IMR-90 (cell line): ENCODE data around the gene RNF212. TPM values are rescaled to one million over a fixed set of nuclear protein-coding genes. Genes with fewer than 3 reads are reported as not detected.

Experiments used
- ATAC-seq: fragments of 200-7000 bp; cut with Tn5 transposase; 2 replicates; pipeline ENCODE4 v1.9.1; 2020; ENCODE audit warnings: low read depth, mild to moderate bottlenecking, moderate library complexity
- BruUV-seq: library from RNA; stranded (reverse); fragments of 400-500 nt; replicated peaks from 2 replicates; lab custom pipeline; 2021; lab: Mats Ljungman, UMichigan
- CTCF ChIA-PET: fragments of 300-600 bp; formaldehyde crosslinking; extraction: SDS; loops from one replicate; lab custom pipeline; 2021; ENCODE audit warnings: antibody characterized with exemption; lab: Yijun Ruan, JAX
- POLR2A ChIA-PET: fragments of 300-600 bp; sonication (Branson Sonifier 250); formaldehyde crosslinking; loops from one replicate; lab custom pipeline; 2022; ENCODE audit warnings: antibody characterized with exemption; ENCODE audit not compliant: unreplicated experiment; lab: Charles Lee
- DNase-seq: peaks from one replicate; pipeline ENCODE4 v3.0.0; 2013
- H2AFZ ChIP-seq: replicated peaks from 2 replicates; pipeline ENCODE3; 2013; ENCODE audit warnings: low read length, mild to moderate bottlenecking; ENCODE audit not compliant: poor library complexity
- H2AK5ac ChIP-seq: 2 replicates; pipeline ENCODE4 v1.6.1; 2013; ENCODE audit warnings: low read depth, low read length, inconsistent platforms
- H2AK9ac ChIP-seq: replicated peaks from 2 replicates; pipeline ENCODE3; 2013; ENCODE audit warnings: mild to moderate bottlenecking, low read depth, low read length, moderate library complexity; ENCODE audit not compliant: poor library complexity
- H2BK120ac ChIP-seq: 2 replicates; pipeline ENCODE4 v1.6.1; 2013; ENCODE audit warnings: low read depth, low read length, inconsistent platforms
- H2BK15ac ChIP-seq: 3 replicates; pipeline ENCODE4 v1.6.1; 2013; ENCODE audit warnings: low read depth, low read length, inconsistent platforms
- H2BK20ac ChIP-seq: 2 replicates; pipeline ENCODE4 v1.6.1; 2013; ENCODE audit warnings: low read depth, mild to moderate bottlenecking, inconsistent platforms, low read length, moderate library complexity
- H2BK5ac ChIP-seq: 2 replicates; pipeline ENCODE4 v1.6.1; 2013; ENCODE audit warnings: mild to moderate bottlenecking, low read depth, low read length, inconsistent platforms; ENCODE audit not compliant: poor library complexity, severe bottlenecking
- H3K14ac ChIP-seq: replicated peaks from 2 replicates; pipeline ENCODE4 v1.6.1; 2013; ENCODE audit warnings: low read depth, low read length, inconsistent platforms
- H3K18ac ChIP-seq: 2 replicates; pipeline ENCODE4 v1.6.1; 2013; ENCODE audit warnings: low read depth, low read length, control low read depth
- H3K23ac ChIP-seq: 2 replicates; pipeline ENCODE4 v1.6.1; 2013; ENCODE audit warnings: low read depth, low read length, inconsistent platforms
- H3K27ac ChIP-seq: 2 replicates; pipeline ENCODE4 v1.5.1; 2013; ENCODE audit warnings: mild to moderate bottlenecking, control low read depth, low read length; ENCODE audit not compliant: insufficient read depth
- H3K27me3 ChIP-seq: 2 replicates; pipeline ENCODE4 v1.6.1; 2013; ENCODE audit warnings: low read length; ENCODE audit not compliant: control insufficient read depth, insufficient read depth
- H3K36me3 ChIP-seq: 2 replicates; pipeline ENCODE4 v1.6.1; 2013; ENCODE audit warnings: low read length, mixed read lengths; ENCODE audit not compliant: control insufficient read depth, insufficient read depth
- H3K4ac ChIP-seq: 2 replicates; pipeline ENCODE4 v1.6.1; 2013; ENCODE audit warnings: low read depth, low read length, inconsistent platforms
- H3K4me1 ChIP-seq: 2 replicates; pipeline ENCODE4 v1.6.1; 2013; ENCODE audit warnings: low read length, mixed read lengths; ENCODE audit not compliant: control insufficient read depth, insufficient read depth
- H3K4me2 ChIP-seq: 2 replicates; pipeline ENCODE4 v1.6.1; 2013; ENCODE audit warnings: low read depth, mild to moderate bottlenecking, control low read depth, low read length, moderate library complexity
- H3K4me3 ChIP-seq: 2 replicates; pipeline ENCODE4 v1.5.1; 2013; ENCODE audit warnings: low read depth, mild to moderate bottlenecking, control low read depth, low read length, moderate library complexity; ENCODE audit not compliant: insufficient read depth
- H3K56ac ChIP-seq: 2 replicates; pipeline ENCODE4 v1.6.1; 2013; ENCODE audit warnings: low read length, inconsistent platforms; ENCODE audit not compliant: insufficient read depth; ENCODE audit errors: extremely low read depth
- H3K79me1 ChIP-seq, 2 experiments: 2 replicates each; pipeline ENCODE4 v1.6.1; 2013; ENCODE audit warnings: low read length in 2 of 2, inconsistent platforms in 1 of 2, low read depth in 1 of 2
- H3K9ac ChIP-seq: 2 replicates; pipeline ENCODE4 v1.6.1; 2013; ENCODE audit warnings: low read depth, low read length, control low read depth
- H3K9me1 ChIP-seq: 2 replicates; pipeline ENCODE4 v1.6.1; 2013; ENCODE audit warnings: low read length, inconsistent platforms; ENCODE audit not compliant: insufficient read depth
- H3K9me3 ChIP-seq: 2 replicates; pipeline ENCODE4 v1.6.1; 2013; ENCODE audit warnings: low read length; ENCODE audit not compliant: control insufficient read depth, insufficient read depth
- H4K20me1 ChIP-seq: 2 replicates; pipeline ENCODE4 v1.6.1; 2013; ENCODE audit warnings: low read length, inconsistent platforms; ENCODE audit not compliant: insufficient read depth
- H4K5ac ChIP-seq: 2 replicates; pipeline ENCODE4 v1.6.1; 2013; ENCODE audit warnings: mild to moderate bottlenecking, low read depth, low read length, control low read depth
- H4K8ac ChIP-seq, 2 experiments: 2 replicates each; pipeline ENCODE4 v1.6.1; 2013; ENCODE audit warnings: low read depth in 2 of 2, low read length in 2 of 2, control low read depth in 1 of 2, inconsistent platforms in 1 of 2
- H4K91ac ChIP-seq: 2 replicates; pipeline ENCODE4 v1.6.1; 2013; ENCODE audit warnings: low read depth, low read length, inconsistent platforms; ENCODE audit not compliant: insufficient read depth
- RCOR1 ChIP-seq: IDR thresholded peaks from 2 replicates; pipeline ENCODE4 v1.6.1; 2012; ENCODE audit warnings: mild to moderate bottlenecking, low read length, improper control_type of control experiment; ENCODE audit not compliant: insufficient replicate concordance
- WGBS, 2 experiments: methylation state at CpG; one replicate each; pipeline versions ENCODE4 v1.1.5 to v1.1.7; 2013; ENCODE audit warnings: missing lambda C conversion rate in 2 of 2; ENCODE audit not compliant: insufficient read length in 1 of 2; ENCODE audit errors: extremely low coverage in 2 of 2; 5-methylcytosine and 5-hydroxymethylcytosine counted together
- dilution Hi-C: fragments of 300-500 bp; cut with HindIII; formaldehyde crosslinking; loops from one replicate; pipeline ENCODE4 v1.14.3; 2018; ENCODE audit warnings: low sequenced_read_pairs; ENCODE audit not compliant: unreplicated experiment
- in situ Hi-C: fragments of 300-500 bp; cut with MboI; formaldehyde crosslinking; loops from 3 replicates; pipeline ENCODE4 v1.14.3; 2019; ENCODE audit warnings: low sequenced_read_pairs, inconsistent platforms, mixed read lengths
- intact Hi-C: fragments of 100-400 bp; cut with micrococcal nuclease; formaldehyde crosslinking; loops from 2 replicates; pipeline ENCODE4 v1.10.0; 2022
- polyA plus RNA-seq, 3 experiments: library from polyadenylated mRNA; depleted of rRNA; stranded (reverse); fragments of >200 nt; gene quantifications; 2 replicates each; pipeline ENCODE4 v1.2.3, GENCODE V29; 2012; ENCODE audit warnings: low replicate concordance in 1 of 3
- total RNA-seq: library from RNA; depleted of rRNA; stranded (reverse); fragments of >200 nt; gene quantifications from 2 replicates; pipeline ENCODE4 v1.2.3, GENCODE V29; 2012

Gene RNF212
- total and polyA plus RNA-seq, 2 of the 4 experiments (the other 2 are of a cell fraction) = under 0.01 to 0.51 TPM

DNA sequence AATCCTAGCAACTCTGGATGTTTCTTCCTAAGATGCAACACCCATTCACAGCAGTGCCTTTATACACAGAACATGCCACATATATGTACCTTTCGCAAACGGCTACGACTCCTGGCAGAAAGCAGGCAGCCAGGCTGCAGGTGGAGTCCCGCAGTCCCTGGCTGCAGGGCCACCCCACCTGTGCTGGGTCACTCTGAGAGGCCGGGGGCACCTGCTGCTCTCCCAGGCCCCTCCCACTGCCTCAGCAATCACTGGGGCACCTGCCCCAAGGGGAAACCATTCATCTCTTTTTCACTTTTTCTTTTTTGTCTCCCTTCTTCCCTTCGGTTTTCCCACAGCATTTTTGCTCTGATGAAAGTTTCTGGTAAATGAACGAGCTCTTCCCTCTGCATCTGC lies 28.0 kb downstream of the RNF212 start:
- ATAC-seq = no peak
- CTCF ChIA-PET = no interaction called here
- no TSS peak for BruUV-seq

More for the DNA sequence above, 28.0 kb downstream of the RNF212 start:
- Histone ChIP-seq H2AK9ac (no peak overlapping the region), H3K23ac (no peak overlapping the region), H4K5ac (no peak overlapping the region), H3K14ac (no peak overlapping the region), H2AFZ (no peak overlapping the region), H2BK120ac (no peak overlapping the region), H3K27me3 (peaks cover 25% of the 10 kb centered on the region), H4K8ac (no peak overlapping the region), H3K9ac (no peak overlapping the region), H2BK15ac (no peak overlapping the region), H3K4me1 (peaks cover 6% of the 10 kb centered on the region), H2BK20ac (no peak overlapping the region), H4K20me1 (no peaks in the 10 kb centered on the region), H3K36me3 (no peaks in the 10 kb centered on the region), H2BK5ac (no peak overlapping the region), H3K56ac (no peak overlapping the region), H3K9me3 (peaks cover 8% of the 10 kb centered on the region), H3K9me1 (no peaks in the 10 kb centered on the region), H3K27ac (no peak overlapping the region), H2AK5ac (no peak overlapping the region), H3K4me2 (no peak overlapping the region), H3K4me3 (no peak overlapping the region), H3K79me1 (no peaks in the 10 kb centered on the region), H4K91ac (no peak overlapping the region), H3K18ac (no peak overlapping the region), H3K4ac (no peak overlapping the region)
- intact Hi-C loops = no loop called here
- dilution Hi-C loops = no loop called here
- POLR2A ChIA-PET = no interaction called here
- in situ Hi-C loops = no loop called here
- no peak for TF ChIP-seq RCOR1
- no peak for DNase-seq
- 86% methylated on average over 4 of the region's 7 CpGs; no CpG with 5 or more reads in 1 of the 2 experiments for WGBS, 2 experiments
